ENCODE results near the gene TCERG1L. TPM values are rescaled to one million over a fixed set of nuclear protein-coding genes. Genes with fewer than 3 reads are reported as not detected.

Gene TCERG1L
- total and polyA plus RNA-seq, 9 of the 15 experiments (the other 6 are each of a cell fraction or from before 2014, with no cell fraction given), result not detected

DNA sequence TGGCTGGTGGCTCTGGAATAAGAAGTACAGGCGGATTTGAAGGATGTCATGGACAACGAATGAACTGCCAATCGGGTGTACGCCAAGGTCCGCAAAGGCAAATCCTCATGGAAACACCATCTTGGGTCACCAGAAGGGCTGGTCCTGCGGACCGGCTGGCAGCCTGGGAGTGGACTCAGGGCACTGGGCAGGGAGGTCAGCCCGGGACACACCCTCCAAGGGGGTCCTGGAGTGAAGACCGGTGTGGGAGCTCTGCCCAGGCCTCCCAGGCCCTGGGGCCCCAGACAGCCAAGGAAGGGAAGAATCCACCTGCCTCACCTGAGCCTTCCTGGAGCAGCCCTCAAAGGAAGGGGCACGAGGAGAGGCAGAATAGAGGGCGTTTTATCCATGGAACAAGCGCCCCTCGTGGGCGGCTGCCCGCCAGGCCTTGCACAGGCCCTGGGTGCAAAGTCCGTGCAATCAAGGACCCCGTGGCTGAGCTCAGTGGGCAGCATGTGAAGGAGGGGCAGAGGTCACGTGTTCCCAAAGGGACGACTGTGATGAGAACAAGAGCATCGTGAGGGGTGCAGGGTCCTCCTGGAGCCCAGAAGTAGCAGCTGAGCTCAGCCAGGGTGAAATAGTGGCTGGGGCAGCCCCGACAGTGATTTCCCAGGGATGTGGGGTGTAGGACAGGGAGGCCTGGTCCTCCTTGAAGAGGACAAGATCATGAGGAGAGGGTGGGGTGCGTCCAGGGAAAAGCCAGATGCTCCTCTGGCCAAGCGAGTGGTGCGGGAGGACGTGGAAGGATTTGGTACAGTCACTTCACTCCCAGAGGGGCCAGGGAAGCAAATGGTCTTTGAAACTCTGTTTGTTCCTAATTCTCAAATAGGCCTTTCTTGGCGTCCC lies 105.2 kb downstream of the TCERG1L start (continued):
- TF ChIP-seq, protein P1, sequence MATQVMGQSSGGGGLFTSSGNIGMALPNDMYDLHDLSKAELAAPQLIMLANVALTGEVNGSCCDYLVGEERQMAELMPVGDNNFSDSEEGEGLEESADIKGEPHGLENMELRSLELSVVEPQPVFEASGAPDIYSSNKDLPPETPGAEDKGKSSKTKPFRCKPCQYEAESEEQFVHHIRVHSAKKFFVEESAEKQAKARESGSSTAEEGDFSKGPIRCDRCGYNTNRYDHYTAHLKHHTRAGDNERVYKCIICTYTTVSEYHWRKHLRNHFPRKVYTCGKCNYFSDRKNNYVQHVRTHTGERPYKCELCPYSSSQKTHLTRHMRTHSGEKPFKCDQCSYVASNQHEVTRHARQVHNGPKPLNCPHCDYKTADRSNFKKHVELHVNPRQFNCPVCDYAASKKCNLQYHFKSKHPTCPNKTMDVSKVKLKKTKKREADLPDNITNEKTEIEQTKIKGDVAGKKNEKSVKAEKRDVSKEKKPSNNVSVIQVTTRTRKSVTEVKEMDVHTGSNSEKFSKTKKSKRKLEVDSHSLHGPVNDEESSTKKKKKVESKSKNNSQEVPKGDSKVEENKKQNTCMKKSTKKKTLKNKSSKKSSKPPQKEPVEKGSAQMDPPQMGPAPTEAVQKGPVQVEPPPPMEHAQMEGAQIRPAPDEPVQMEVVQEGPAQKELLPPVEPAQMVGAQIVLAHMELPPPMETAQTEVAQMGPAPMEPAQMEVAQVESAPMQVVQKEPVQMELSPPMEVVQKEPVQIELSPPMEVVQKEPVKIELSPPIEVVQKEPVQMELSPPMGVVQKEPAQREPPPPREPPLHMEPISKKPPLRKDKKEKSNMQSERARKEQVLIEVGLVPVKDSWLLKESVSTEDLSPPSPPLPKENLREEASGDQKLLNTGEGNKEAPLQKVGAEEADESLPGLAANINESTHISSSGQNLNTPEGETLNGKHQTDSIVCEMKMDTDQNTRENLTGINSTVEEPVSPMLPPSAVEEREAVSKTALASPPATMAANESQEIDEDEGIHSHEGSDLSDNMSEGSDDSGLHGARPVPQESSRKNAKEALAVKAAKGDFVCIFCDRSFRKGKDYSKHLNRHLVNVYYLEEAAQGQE (IDR thresholded peaks at IDR 0.05; ENCODE audit: borderline replicate concordance), result no peak
- TF ChIP-seq, protein P1 (CRISPR knock-in tag; IDR thresholded peaks at IDR 0.05; ENCODE audit: low read depth), result no peak
- TF ChIP-seq ZNF347 (CRISPR knock-in tag; IDR thresholded peaks at IDR 0.05; ENCODE audit: low read depth) (no peak), NR2F6 (CRISPR knock-in tag; IDR thresholded peaks at IDR 0.05) (no peak), ZBTB17 (CRISPR knock-in tag; IDR thresholded peaks at IDR 0.05) (no peak), ARHGAP35 (IDR thresholded peaks at IDR 0.05; ENCODE audit: partially characterized antibody) (no peak)
- TF ChIP-seq, protein P2, sequence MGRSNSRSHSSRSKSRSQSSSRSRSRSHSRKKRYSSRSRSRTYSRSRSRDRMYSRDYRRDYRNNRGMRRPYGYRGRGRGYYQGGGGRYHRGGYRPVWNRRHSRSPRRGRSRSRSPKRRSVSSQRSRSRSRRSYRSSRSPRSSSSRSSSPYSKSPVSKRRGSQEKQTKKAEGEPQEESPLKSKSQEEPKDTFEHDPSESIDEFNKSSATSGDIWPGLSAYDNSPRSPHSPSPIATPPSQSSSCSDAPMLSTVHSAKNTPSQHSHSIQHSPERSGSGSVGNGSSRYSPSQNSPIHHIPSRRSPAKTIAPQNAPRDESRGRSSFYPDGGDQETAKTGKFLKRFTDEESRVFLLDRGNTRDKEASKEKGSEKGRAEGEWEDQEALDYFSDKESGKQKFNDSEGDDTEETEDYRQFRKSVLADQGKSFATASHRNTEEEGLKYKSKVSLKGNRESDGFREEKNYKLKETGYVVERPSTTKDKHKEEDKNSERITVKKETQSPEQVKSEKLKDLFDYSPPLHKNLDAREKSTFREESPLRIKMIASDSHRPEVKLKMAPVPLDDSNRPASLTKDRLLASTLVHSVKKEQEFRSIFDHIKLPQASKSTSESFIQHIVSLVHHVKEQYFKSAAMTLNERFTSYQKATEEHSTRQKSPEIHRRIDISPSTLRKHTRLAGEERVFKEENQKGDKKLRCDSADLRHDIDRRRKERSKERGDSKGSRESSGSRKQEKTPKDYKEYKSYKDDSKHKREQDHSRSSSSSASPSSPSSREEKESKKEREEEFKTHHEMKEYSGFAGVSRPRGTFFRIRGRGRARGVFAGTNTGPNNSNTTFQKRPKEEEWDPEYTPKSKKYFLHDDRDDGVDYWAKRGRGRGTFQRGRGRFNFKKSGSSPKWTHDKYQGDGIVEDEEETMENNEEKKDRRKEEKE (IDR thresholded peaks at IDR 0.05; ENCODE audit: borderline replicate concordance in 1 of 2, control insufficient read depth in 1 of 2, low read depth in 2 of 2, low read length in 1 of 2), result no peak
- TF ChIP-seq, protein P3, sequence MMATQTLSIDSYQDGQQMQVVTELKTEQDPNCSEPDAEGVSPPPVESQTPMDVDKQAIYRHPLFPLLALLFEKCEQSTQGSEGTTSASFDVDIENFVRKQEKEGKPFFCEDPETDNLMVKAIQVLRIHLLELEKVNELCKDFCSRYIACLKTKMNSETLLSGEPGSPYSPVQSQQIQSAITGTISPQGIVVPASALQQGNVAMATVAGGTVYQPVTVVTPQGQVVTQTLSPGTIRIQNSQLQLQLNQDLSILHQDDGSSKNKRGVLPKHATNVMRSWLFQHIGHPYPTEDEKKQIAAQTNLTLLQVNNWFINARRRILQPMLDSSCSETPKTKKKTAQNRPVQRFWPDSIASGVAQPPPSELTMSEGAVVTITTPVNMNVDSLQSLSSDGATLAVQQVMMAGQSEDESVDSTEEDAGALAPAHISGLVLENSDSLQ (IDR thresholded peaks at IDR 0.05), result no peak
